Loucy (cell line): ENCODE measurements around the gene CNN2.

Experiments used
- H2AFZ ChIP-seq: fragments of 200-600 bp; sonication (generic); 2 replicates; pipeline ENCODE4 v1.6.0; 2016; ENCODE audit warnings: antibody characterized with exemption, mild to moderate bottlenecking, low read length, moderate library complexity
- H3F3A ChIP-seq: fragments of 200-600 bp; 2 replicates; pipeline ENCODE4 v1.6.0; 2016; ENCODE audit warnings: antibody characterized with exemption, low read depth, mild to moderate bottlenecking
- H3K27me3 ChIP-seq: fragments of 200-600 bp; sonication (generic); 2 replicates; pipeline ENCODE4 v1.6.1; 2014; ENCODE audit warnings: low read length, mild to moderate bottlenecking; ENCODE audit not compliant: insufficient read depth, poor library complexity, severe bottlenecking
- H3K36me3 ChIP-seq: fragments of 200-600 bp; sonication (generic); 2 replicates; pipeline ENCODE4 v1.6.1; 2016; ENCODE audit warnings: low read length; ENCODE audit not compliant: insufficient read depth
- H3K4me1 ChIP-seq: fragments of 200-600 bp; sonication (generic); 2 replicates; pipeline ENCODE4 v1.5.1; 2014; ENCODE audit warnings: low read length, mild to moderate bottlenecking; ENCODE audit not compliant: insufficient read depth, poor library complexity, severe bottlenecking
- H3K4me2 ChIP-seq: fragments of 200-600 bp; sonication (generic); 2 replicates; pipeline ENCODE4 v1.6.0; 2014; ENCODE audit warnings: antibody characterized with exemption, low read length, low read depth, mild to moderate bottlenecking; ENCODE audit not compliant: poor library complexity, severe bottlenecking
- H3K4me3 ChIP-seq: fragments of 200-600 bp; sonication (generic); 2 replicates; pipeline ENCODE4 v1.5.1; 2014; ENCODE audit warnings: low read length, mild to moderate bottlenecking, mixed read lengths; ENCODE audit not compliant: poor library complexity, severe bottlenecking
- H3K79me2 ChIP-seq: fragments of 200-600 bp; sonication (generic); 2 replicates; pipeline ENCODE4 v1.6.1; 2014; ENCODE audit warnings: low read length; ENCODE audit not compliant: insufficient read depth
- H3K9ac ChIP-seq: fragments of 200-600 bp; sonication (generic); 2 replicates; pipeline ENCODE4 v1.6.0; 2014; ENCODE audit warnings: mild to moderate bottlenecking, low read depth, low read length, moderate library complexity; ENCODE audit not compliant: poor library complexity, severe bottlenecking
- H3K9me2 ChIP-seq: fragments of 200-600 bp; sonication (generic); replicated peaks from 2 replicates; pipeline ENCODE4 v1.6.1; 2016; ENCODE audit warnings: low read depth, low read length, mixed read lengths
- H3K9me3 ChIP-seq: fragments of 200-600 bp; sonication (generic); 2 replicates; pipeline ENCODE4 v1.6.1; 2014; ENCODE audit warnings: mild to moderate bottlenecking, antibody characterized with exemption, low read length, low read depth; ENCODE audit not compliant: insufficient read depth
- H4K20me1 ChIP-seq: fragments of 200-600 bp; sonication (generic); 2 replicates; pipeline ENCODE4 v1.6.0; 2014; ENCODE audit warnings: antibody characterized with exemption, low read length, mild to moderate bottlenecking; ENCODE audit not compliant: insufficient read depth, poor library complexity, severe bottlenecking
- EZH2phosphoT487 ChIP-seq: fragments of 200-600 bp; IDR thresholded peaks from 2 replicates; pipeline ENCODE4 v1.6.1; 2018; ENCODE audit warnings: antibody characterized with exemption, mild to moderate bottlenecking, moderate library complexity, borderline replicate concordance
- TF ChIP-seq, protein P1 (sequence below): fragments of 200-600 bp; sonication (generic); conservative IDR thresholded peaks from 2 replicates; pipeline ENCODE4 v1.5.1; 2014; ENCODE audit warnings: mild to moderate bottlenecking, antibody characterized with exemption, low read length

CNN2 gene

GRCh38 chr19:1063909-1064660 is 37.7 kb downstream of the CNN2 start:
- peak overlapping the region; percentile 57 for H3K4me2 ChIP-seq

DNA sequence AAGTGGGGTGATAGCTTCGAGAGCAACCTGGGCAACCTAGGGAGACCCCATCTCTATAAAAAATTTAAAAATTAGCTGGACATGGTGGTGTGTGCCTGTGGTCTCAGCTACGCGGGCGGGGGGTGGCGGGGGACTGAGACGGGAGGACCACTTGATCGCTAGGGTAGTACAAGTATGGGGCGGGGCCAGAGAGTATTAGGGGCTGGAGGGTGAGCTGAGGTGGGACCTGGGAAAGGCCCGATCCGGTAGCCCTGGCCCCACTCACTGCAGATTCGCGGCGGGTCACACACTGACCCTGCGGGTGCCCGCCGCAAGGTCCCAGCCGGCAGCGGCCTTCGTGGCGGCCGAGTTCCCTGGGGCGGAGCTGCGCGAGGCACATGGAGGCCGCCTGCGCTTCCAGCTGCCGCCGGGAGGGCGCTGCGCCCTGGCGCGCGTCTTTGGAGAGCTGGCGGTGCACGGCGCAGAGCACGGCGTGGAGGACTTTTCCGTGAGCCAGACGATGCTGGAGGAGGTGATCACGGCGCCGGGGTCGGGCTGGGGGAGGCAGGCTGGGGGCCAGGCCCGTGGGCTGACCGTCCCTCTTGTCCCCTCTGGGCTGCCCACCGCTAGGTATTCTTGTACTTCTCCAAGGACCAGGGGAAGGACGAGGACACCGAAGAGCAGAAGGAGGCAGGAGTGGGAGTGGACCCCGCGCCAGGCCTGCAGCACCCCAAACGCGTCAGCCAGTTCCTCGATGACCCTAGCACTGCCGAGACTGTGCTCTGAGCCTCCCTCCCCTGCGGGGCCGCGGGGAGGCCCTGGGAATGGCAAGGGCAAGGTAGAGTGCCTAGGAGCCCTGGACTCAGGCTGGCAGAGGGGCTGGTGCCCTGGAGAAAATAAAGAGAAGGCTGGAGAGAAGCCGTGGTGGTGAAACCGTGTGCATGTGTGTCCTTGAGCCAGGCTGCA is 38.5 kb downstream of the CNN2 start:
- TF ChIP-seq, protein P1, sequence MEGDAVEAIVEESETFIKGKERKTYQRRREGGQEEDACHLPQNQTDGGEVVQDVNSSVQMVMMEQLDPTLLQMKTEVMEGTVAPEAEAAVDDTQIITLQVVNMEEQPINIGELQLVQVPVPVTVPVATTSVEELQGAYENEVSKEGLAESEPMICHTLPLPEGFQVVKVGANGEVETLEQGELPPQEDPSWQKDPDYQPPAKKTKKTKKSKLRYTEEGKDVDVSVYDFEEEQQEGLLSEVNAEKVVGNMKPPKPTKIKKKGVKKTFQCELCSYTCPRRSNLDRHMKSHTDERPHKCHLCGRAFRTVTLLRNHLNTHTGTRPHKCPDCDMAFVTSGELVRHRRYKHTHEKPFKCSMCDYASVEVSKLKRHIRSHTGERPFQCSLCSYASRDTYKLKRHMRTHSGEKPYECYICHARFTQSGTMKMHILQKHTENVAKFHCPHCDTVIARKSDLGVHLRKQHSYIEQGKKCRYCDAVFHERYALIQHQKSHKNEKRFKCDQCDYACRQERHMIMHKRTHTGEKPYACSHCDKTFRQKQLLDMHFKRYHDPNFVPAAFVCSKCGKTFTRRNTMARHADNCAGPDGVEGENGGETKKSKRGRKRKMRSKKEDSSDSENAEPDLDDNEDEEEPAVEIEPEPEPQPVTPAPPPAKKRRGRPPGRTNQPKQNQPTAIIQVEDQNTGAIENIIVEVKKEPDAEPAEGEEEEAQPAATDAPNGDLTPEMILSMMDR, result peak; percentile 64
- TF ChIP-seq EZH2phosphoT487, result no peak
- H3K4me2 ChIP-seq, result peak overlapping the region; percentile 57

More at GRCh38 chr19:1063909-1064660, 37.7 kb downstream of the CNN2 start:
- H3K36me3 ChIP-seq, result no peaks in the 10 kb centered on the region
- peaks cover 17% of the 10 kb centered on the region; the same call in 1 of the 2 replicates for H3K79me2 ChIP-seq
- H2AFZ ChIP-seq, result no peak overlapping the region
- TF ChIP-seq, protein P1, result no peak
- no peak for TF ChIP-seq EZH2phosphoT487
- no peaks in the 10 kb centered on the region for H3K9me3 ChIP-seq
- peaks cover 3% of the 10 kb centered on the region for H4K20me1 ChIP-seq
- no peak overlapping the region for H3K9ac ChIP-seq
- H3K4me1 ChIP-seq, result peaks cover 18% of the 10 kb centered on the region
- H3K9me2 ChIP-seq, result no peaks in the 10 kb centered on the region
- no peak overlapping the region for H3K4me3 ChIP-seq
- H3F3A ChIP-seq, result no peaks in the 10 kb centered on the region
- H3K27me3 ChIP-seq, result no peaks in the 10 kb centered on the region

DNA sequence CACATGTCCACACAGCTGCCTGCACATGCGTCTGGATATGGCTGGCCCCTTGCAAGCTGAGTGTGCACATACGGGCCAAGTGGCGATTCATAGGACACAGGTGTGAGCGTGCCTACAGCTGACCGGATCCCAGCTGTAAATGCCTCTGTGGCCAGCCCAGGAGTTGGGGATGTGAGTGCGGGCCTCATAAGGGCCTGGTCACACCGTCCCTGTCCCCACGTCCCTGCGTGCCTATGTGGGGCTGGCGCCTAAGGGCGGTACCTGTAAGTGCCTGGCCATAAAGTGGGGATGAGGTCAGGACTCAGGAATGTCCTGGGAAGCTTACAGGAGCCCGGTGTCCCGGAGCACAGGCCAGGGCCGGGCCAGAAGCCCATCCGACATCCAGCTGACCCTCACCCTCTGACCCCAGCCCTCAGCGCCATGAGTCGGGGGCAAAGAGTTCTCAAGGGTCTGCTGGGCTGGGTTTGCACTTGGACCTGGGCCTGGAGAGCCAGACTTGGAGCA is 39.2 kb downstream of the CNN2 start:
- no peaks in the 10 kb centered on the region for H3K36me3 ChIP-seq
- no peak overlapping the region for H2AFZ ChIP-seq
- H4K20me1 ChIP-seq, result peaks cover 3% of the 10 kb centered on the region
- TF ChIP-seq, protein P1, result no peak
- no peak for TF ChIP-seq EZH2phosphoT487
- H3F3A ChIP-seq, result no peaks in the 10 kb centered on the region
- peaks cover 23% of the 10 kb centered on the region for H3K4me1 ChIP-seq
- peak overlapping the region; percentile 40 for H3K4me3 ChIP-seq
- H3K9me2 ChIP-seq, result no peaks in the 10 kb centered on the region
- no peaks in the 10 kb centered on the region for H3K27me3 ChIP-seq
- no peaks in the 10 kb centered on the region for H3K9me3 ChIP-seq
- H3K79me2 ChIP-seq, result peaks cover 30% of the 10 kb centered on the region; the same call in 1 of the 2 replicates
- H3K4me2 ChIP-seq, result peak overlapping the region; percentile 86
- H3K9ac ChIP-seq, result no peak overlapping the region

More for the DNA sequence above, 38.5 kb downstream of the CNN2 start:
- H3K79me2 ChIP-seq, result peaks cover 25% of the 10 kb centered on the region; the same call in 1 of the 2 replicates
- peaks cover 3% of the 10 kb centered on the region for H4K20me1 ChIP-seq
- H3K9ac ChIP-seq, result no peak overlapping the region
- peak overlapping the region; percentile 68 for H2AFZ ChIP-seq
- H3K9me3 ChIP-seq, result no peaks in the 10 kb centered on the region
- no peaks in the 10 kb centered on the region for H3F3A ChIP-seq
- H3K4me3 ChIP-seq, result peak overlapping the region; percentile 40
- H3K36me3 ChIP-seq, result no peaks in the 10 kb centered on the region
- no peaks in the 10 kb centered on the region for H3K9me2 ChIP-seq
- H3K4me1 ChIP-seq, result peaks cover 23% of the 10 kb centered on the region
- H3K27me3 ChIP-seq, result no peaks in the 10 kb centered on the region
